ENCODE data around the gene BCL7B. TPM values are rescaled to one million over a fixed set of nuclear protein-coding genes. Genes with fewer than 3 reads are reported as not detected.
A peak's percentile ranks its signal among the peaks of the same experiment; 100 is the strongest.

Gene BCL7B
- 100 to 1,000 TPM; 107 to 131 (median 109) TPM for total RNA-seq

DNA sequence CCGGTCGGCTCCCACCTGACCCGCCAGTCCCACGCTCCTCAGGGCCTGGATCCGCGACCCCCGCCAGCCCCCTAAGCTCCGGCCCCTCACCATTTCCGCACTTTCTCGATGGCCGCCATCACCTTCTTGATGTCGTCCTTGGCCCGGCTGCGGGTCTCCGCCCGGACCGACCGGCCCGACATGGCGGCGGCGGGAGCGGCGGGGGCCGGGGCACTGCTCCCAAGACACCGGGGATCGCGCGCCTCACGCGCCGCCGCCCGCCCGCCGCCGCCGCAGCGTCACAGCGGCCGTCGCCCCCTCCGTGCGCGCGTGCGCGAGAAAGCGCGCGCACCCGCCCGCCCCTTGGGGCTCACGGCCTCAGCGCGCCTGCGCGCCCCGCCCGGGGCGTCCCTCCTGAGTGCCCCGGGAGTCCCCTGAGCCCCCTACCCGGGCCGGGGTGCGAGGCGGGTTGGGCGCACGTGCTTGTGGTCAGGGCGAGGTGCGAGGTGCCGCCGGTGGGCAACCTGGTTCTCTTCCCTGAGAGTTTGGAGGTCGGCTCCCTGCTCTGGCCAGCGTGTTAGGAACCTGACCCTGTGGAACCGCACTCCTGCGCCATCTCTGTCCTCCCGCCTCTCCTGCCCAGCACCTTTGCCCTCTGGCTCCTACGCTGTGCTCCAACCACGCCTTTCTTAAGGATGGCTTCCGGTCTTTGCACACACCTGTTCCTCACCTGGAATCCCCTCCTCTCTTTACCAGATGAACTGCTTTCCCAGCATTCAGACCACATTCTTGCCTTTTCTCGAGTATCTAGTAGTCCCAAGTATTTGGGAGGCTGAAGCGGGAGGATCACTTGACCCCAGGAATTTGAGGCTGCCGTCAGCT is at the start of gene BCL7B:
Gene BCL7B, minus strand, starts transcription at position 294 of the 861 bp plus-strand sequence. Its CDS starts 112 bp downstream, at position 182.
- Histone ChIP-seq H3K4me3 (peak within 1 kb of the TSS; percentile 85 to 98 (median 88)), H3K27me3 (no peaks in the 10 kb centered on the region), H3K9me3 (no peaks in the 10 kb centered on the region), H3K27ac (replicated peaks in 1 of 4) (peak within 1 kb of the TSS; percentile 99 to 100 (median 100)), H3K36me3 (peaks cover 0 to 24% (median 19%) of the 10 kb centered on the region in 4 donors), H3K4me1 (peaks cover 21 to 38% (median 37%) of the 10 kb centered on the region in 4 donors)
- WGBS = 31% methylated on average over 11 of the region's 83 CpGs
- DNase-seq (ENCODE audit: extremely low spot score) = peak; percentile 92
- TF ChIP-seq POLR2AphosphoS5 (IDR thresholded peaks at IDR 0.05) (peak; percentile 49 to 83), POLR2A (IDR thresholded peaks at IDR 0.05; ENCODE audit: low read depth) (peak; percentile 46), EP300 (IDR thresholded peaks at IDR 0.05) (no peak)
- TF ChIP-seq, protein P1, sequence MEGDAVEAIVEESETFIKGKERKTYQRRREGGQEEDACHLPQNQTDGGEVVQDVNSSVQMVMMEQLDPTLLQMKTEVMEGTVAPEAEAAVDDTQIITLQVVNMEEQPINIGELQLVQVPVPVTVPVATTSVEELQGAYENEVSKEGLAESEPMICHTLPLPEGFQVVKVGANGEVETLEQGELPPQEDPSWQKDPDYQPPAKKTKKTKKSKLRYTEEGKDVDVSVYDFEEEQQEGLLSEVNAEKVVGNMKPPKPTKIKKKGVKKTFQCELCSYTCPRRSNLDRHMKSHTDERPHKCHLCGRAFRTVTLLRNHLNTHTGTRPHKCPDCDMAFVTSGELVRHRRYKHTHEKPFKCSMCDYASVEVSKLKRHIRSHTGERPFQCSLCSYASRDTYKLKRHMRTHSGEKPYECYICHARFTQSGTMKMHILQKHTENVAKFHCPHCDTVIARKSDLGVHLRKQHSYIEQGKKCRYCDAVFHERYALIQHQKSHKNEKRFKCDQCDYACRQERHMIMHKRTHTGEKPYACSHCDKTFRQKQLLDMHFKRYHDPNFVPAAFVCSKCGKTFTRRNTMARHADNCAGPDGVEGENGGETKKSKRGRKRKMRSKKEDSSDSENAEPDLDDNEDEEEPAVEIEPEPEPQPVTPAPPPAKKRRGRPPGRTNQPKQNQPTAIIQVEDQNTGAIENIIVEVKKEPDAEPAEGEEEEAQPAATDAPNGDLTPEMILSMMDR (IDR thresholded peaks at IDR 0.05) = no peak
- intact Hi-C loops (cut with DNase I) = loop anchor here (2.0 to 5.0 kb wide), 2 partner anchors 19 to 35 kb away; partner anchors contain the start of gene BAZ1B

DNA sequence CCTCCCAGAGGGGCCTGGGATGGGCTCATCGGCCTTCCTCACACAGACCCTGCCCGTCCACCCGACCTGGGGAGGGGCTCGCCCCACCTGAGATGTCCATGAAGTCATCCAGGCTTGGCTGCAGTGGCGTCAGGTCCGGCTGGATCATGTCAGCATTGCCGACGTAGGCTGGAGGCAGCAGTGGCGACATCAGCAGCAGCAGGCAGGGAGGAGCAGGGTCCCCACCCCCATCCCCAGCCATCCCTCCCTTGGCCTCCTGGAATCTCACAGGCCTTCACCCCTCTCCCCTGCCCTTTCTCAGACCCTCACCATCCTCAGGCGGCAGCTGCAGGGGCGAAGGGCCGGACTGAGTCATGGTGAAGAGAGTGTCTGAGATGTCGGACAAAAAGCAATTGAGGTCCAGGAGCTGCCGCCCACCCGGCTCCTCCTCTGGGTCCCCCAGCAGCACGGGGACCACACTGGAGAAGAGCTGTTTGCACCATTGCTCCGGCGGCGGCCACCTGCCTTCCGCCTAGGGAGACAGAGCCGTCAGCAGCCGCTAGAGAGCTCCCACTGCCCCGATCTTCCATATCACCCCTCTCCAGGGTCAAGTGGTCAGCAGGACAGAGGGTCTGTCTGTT is 48.2 kb upstream of the BCL7B start:
- H3K36me3 ChIP-seq = no peaks in the 10 kb centered on the region
- intact Hi-C loops (cut with DNase I) = loop anchor here (2.0 kb wide), 1 partner anchor 61 kb away; the partner anchor contains the start of gene VPS37D
- H3K4me3 ChIP-seq = no peak overlapping the region
- TF ChIP-seq POLR2A (IDR thresholded peaks at IDR 0.05; ENCODE audit: low read depth) (no peak), EP300 (IDR thresholded peaks at IDR 0.05) (no peak), POLR2AphosphoS5 (IDR thresholded peaks at IDR 0.05) (no peak)
- TF ChIP-seq, protein P1 (IDR thresholded peaks at IDR 0.05) = no peak
- peaks cover 0 to 49% (median 2%) of the 10 kb centered on the region in 4 donors for H3K27me3 ChIP-seq
- WGBS = 62% methylated on average over 20 of the region's 23 CpGs
- H3K9me3 ChIP-seq = no peaks in the 10 kb centered on the region
- H3K27ac ChIP-seq (replicated peaks in 1 of 4) = no peak overlapping the region
- DNase-seq (ENCODE audit: extremely low spot score) = no peak
- H3K4me1 ChIP-seq = peaks cover 3 to 9% (median 7%) of the 10 kb centered on the region in 4 donors

DNA sequence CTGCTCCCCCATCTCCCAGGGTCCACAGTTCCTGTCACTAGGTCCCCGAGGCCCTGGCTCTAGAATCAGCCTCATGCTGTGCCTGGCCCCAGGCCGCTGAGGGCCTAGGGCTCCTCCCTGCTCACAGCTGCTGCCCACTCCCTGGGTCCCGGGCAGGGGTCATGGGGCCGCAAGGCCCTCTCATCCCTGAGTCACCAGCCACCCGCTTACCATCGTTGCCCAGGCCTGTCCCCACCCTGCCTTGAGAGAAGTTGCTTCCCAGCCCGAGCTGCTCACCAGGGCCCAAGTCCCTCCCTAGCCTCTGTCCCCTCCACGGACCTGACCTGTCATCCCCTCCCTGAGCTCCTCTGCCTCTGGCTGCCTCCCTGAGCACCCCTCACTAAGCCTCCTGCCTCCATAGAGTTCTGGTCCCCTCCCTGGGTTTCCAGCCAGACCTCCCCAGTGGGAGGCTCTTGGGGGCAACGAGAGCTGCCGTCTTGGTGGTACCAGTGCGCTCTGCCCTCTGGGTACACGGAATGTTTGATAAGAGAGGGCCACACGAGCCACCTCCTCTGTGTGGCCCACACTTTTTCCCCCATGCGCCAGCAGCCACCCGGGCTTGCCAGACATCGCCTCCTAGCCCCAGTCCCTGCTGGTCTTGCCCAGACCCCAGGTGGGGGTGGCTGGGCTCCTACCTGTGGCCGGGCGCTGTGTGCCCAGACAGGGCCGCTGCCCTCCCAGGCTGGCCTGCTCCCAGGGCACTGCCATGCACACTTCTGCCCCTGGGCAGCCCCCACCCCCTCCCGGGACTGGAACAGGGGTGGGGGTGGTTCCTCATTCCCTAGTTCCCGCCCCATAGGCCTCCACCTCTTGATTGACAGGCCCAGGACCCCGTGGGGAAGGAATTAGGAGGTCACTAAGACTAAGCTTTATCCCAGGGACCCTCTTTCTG is 45.5 kb upstream of the BCL7B start:
- TF ChIP-seq, protein P1 (IDR thresholded peaks at IDR 0.05) = no peak
- no peak for TF ChIP-seq POLR2A (IDR thresholded peaks at IDR 0.05; ENCODE audit: low read depth)
- TF ChIP-seq POLR2AphosphoS5 (IDR thresholded peaks at IDR 0.05) = no peak
- no peak for TF ChIP-seq EP300 (IDR thresholded peaks at IDR 0.05)

DNA sequence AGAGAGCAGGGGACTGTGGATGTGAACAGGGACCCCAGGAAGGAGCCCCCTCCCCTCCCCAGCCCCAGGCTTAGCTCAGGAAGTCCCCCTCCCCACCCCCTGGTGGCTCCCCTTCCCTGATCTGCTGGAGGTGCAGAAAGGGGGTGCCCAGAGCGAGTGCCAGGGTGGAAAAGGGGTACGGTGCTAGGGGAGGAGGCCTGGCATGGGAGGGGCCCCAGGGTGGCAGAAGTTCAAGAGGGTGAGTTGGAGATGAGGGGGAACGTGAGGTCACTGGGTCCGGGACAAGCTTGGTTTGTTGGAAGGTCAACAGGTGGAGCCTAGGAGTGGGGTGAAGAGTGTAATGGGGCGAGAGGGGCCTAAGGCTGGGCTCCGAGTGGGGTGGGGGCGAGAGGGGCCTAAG is 42.4 kb upstream of the BCL7B start:
- no peak for TF ChIP-seq POLR2A (IDR thresholded peaks at IDR 0.05; ENCODE audit: low read depth)
- TF ChIP-seq, protein P1 (IDR thresholded peaks at IDR 0.05) = no peak
- no peak for TF ChIP-seq POLR2AphosphoS5 (IDR thresholded peaks at IDR 0.05)
- no peak for TF ChIP-seq EP300 (IDR thresholded peaks at IDR 0.05)
- Histone ChIP-seq H3K27ac (replicated peaks in 1 of 4) (no peak overlapping the region), H3K9me3 (no peaks in the 10 kb centered on the region), H3K36me3 (no peaks in the 10 kb centered on the region), H3K4me1 (no peaks in the 10 kb centered on the region), H3K27me3 (peaks cover 0 to 64% (median 0%) of the 10 kb centered on the region in 4 donors), H3K4me3 (no peak overlapping the region)
- intact Hi-C loops (cut with DNase I) = no loop called here
- DNase-seq (ENCODE audit: extremely low spot score) = no peak
- 73% methylated on average over 7 of the region's 7 CpGs for WGBS

More for the DNA sequence above, 45.5 kb upstream of the BCL7B start:
- Histone ChIP-seq H3K27me3 (peaks cover 0 to 59% (median 2%) of the 10 kb centered on the region in 4 donors), H3K36me3 (no peaks in the 10 kb centered on the region), H3K27ac (replicated peaks in 1 of 4) (no peak overlapping the region), H3K4me1 (peaks cover 3 to 9% (median 7%) of the 10 kb centered on the region in 4 donors), H3K4me3 (no peak overlapping the region), H3K9me3 (no peaks in the 10 kb centered on the region)
- DNase-seq (ENCODE audit: extremely low spot score) = no peak
- intact Hi-C loops (cut with DNase I) = no loop called here
- WGBS = 77% methylated on average over 20 of the region's 22 CpGs
